Activated T-helper 17 cell treated with anti-CD3 and anti-CD28 coated beads, Interleukin-2, amount 50 U/mL, for 72 hours (primary cell): ENCODE data around the gene PIK3R1. TPM values are rescaled to one million over a fixed set of nuclear protein-coding genes. Genes with fewer than 3 reads are reported as not detected.

ENCODE experiments used
- ATAC-seq: fragments of 150-1000 bp; cut with Tn5 transposase; replicated peaks from 2 replicates; pipeline ENCODE4 v1.10.0; 2021; ENCODE audit warnings: mild to moderate bottlenecking, moderate library complexity
- H3K27ac Mint-ChIP-seq: one replicate; pipeline ENCODE4 v1.8.0; 2022; ENCODE audit warnings: mixed read lengths
- H3K27me3 Mint-ChIP-seq: one replicate; pipeline ENCODE4 v1.8.0; 2022; ENCODE audit warnings: mixed read lengths
- H3K36me3 Mint-ChIP-seq: one replicate; pipeline ENCODE4 v1.8.0; 2022; ENCODE audit warnings: low read depth, mild to moderate bottlenecking, mixed read lengths
- H3K4me1 Mint-ChIP-seq: one replicate; pipeline ENCODE4 v1.8.0; 2022; ENCODE audit warnings: mixed read lengths
- H3K4me3 Mint-ChIP-seq: one replicate; pipeline ENCODE4 v1.8.0; 2022; ENCODE audit warnings: mild to moderate bottlenecking, mixed read lengths
- H3K9me3 Mint-ChIP-seq: one replicate; pipeline ENCODE4 v1.8.0; 2022; ENCODE audit warnings: mixed read lengths
- total RNA-seq, 2 donors: library from RNA; stranded (reverse); gene quantifications; one replicate each; pipeline ENCODE4 v1.2.3, GENCODE V29; 2022

The PIK3R1 gene
- total RNA-seq, 2 donors from 2014 or later, result 47.5 to 57.0 TPM

- no peak overlapping the region for H3K27ac Mint-ChIP-seq
- H3K36me3 Mint-ChIP-seq, result no peaks in the 10 kb centered on the region
- H3K4me3 Mint-ChIP-seq, result no peak overlapping the region
- H3K9me3 Mint-ChIP-seq, result peaks cover 7% of the 10 kb centered on the region
- peaks cover 26% of the 10 kb centered on the region for H3K4me1 Mint-ChIP-seq
- ATAC-seq, result no peak
- no peaks in the 10 kb centered on the region for H3K27me3 Mint-ChIP-seq
These were observed 130.0 kb downstream of the PIK3R1 start for GRCh38 chr5:68345582-68345981.

- ATAC-seq, result no peak
- Mint-ChIP-seq H3K4me1 (peaks cover 21% of the 10 kb centered on the region), H3K36me3 (no peaks in the 10 kb centered on the region), H3K4me3 (no peak overlapping the region), H3K9me3 (peaks cover 7% of the 10 kb centered on the region), H3K27ac (no peak overlapping the region), H3K27me3 (no peaks in the 10 kb centered on the region)
These were observed 132.0 kb downstream of the PIK3R1 start for GRCh38 chr5:68347536-68347935.

GRCh38 chr5:68348447-68349222, 133.1 kb downstream of the PIK3R1 start:
- ATAC-seq, result no peak
- no peak overlapping the region for H3K27ac Mint-ChIP-seq
- H3K27me3 Mint-ChIP-seq, result no peaks in the 10 kb centered on the region
- H3K4me3 Mint-ChIP-seq, result no peak overlapping the region
- H3K4me1 Mint-ChIP-seq, result peaks cover 21% of the 10 kb centered on the region
- H3K36me3 Mint-ChIP-seq, result no peaks in the 10 kb centered on the region
- peaks cover 7% of the 10 kb centered on the region for H3K9me3 Mint-ChIP-seq

- no peaks in the 10 kb centered on the region for H3K27me3 Mint-ChIP-seq
- peaks cover 7% of the 10 kb centered on the region for H3K9me3 Mint-ChIP-seq
- no peak overlapping the region for H3K27ac Mint-ChIP-seq
- ATAC-seq, result no peak
- peaks cover 7% of the 10 kb centered on the region for H3K4me1 Mint-ChIP-seq
- H3K36me3 Mint-ChIP-seq, result no peaks in the 10 kb centered on the region
- H3K4me3 Mint-ChIP-seq, result no peak overlapping the region
These were observed 134.6 kb downstream of the PIK3R1 start for GRCh38 chr5:68350176-68350575.
